ENCODE measurements around the gene JAG2.

Gene JAG2

GRCh38 chr14:105196265-105196960 lies 27.8 kb upstream of the JAG2 start:
- FAIRE-seq, result no peak
- TF ChIP-seq POLR2A (IDR thresholded peaks at IDR 0.05; ENCODE audit: low read depth, low read length), result no peak
- no peak for TF ChIP-seq POLR2AphosphoS5 (IDR thresholded peaks at IDR 0.05; ENCODE audit: low read depth, low read length)
- TF ChIP-seq POU2F2 (IDR thresholded peaks at IDR 0.05; ENCODE audit: low read depth, low read length), result no peak
- no peak for TF ChIP-seq TAF1 (IDR thresholded peaks at IDR 0.05; ENCODE audit: low read depth, low read length)
- no peak for TF ChIP-seq SPI1 (IDR thresholded peaks at IDR 0.05; ENCODE audit: low read depth, low read length)
- TF ChIP-seq PAX5 (IDR thresholded peaks at IDR 0.05; ENCODE audit: insufficient read depth, low read length, severe bottlenecking), result no peak

GRCh38 chr14:105195522-105196264 lies 27.1 kb upstream of the JAG2 start:
- peak; percentile 48 for FAIRE-seq
- no peak for TF ChIP-seq SPI1 (IDR thresholded peaks at IDR 0.05; ENCODE audit: low read depth, low read length)
- no peak for TF ChIP-seq PAX5 (IDR thresholded peaks at IDR 0.05; ENCODE audit: insufficient read depth, low read length, severe bottlenecking)
- no peak for TF ChIP-seq TAF1 (IDR thresholded peaks at IDR 0.05; ENCODE audit: low read depth, low read length)
- no peak for TF ChIP-seq POLR2AphosphoS5 (IDR thresholded peaks at IDR 0.05; ENCODE audit: low read depth, low read length)
- TF ChIP-seq POLR2A (IDR thresholded peaks at IDR 0.05; ENCODE audit: low read depth, low read length), result no peak
- TF ChIP-seq POU2F2 (IDR thresholded peaks at IDR 0.05; ENCODE audit: low read depth, low read length), result no peak

More at GRCh38 chr14:105196265-105196960, 27.8 kb upstream of the JAG2 start:
- DNase-seq (ENCODE audit: insufficient read length, low spot score), result no peak

DNA sequence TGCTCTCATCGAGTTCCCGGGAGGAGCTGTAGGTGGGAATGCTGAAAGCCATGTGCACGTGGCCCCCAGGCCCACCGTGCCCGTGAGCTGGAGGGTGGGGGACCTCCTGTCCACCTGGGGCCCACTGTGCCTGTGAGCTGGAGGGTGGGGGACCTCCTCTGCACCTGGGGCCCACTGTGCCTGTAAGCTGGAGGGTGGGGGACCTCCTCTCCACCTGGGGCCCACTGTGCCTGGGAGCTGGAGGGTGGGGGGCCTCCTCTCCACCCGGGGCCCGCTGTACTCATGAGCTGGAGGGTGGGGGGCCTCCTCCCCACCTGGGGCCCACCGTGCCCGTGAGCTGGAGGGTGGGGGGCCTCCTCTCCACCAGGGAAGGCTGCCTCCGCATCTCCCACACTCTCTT lies 26.5 kb upstream of the JAG2 start:
- FAIRE-seq, result no peak

More at GRCh38 chr14:105195522-105196264, 27.1 kb upstream of the JAG2 start:
- no peak for DNase-seq (ENCODE audit: insufficient read length, low spot score)

GRCh38 chr14:105193916-105194782 lies 25.6 kb upstream of the JAG2 start:
- no peak for FAIRE-seq
- no peak for DNase-seq (ENCODE audit: insufficient read length, low spot score)

More for the DNA sequence above, 26.5 kb upstream of the JAG2 start:
- DNase-seq (ENCODE audit: insufficient read length, low spot score), result no peak
- TF ChIP-seq POLR2AphosphoS5 (IDR thresholded peaks at IDR 0.05; ENCODE audit: low read depth, low read length), result no peak
- TF ChIP-seq POLR2A (IDR thresholded peaks at IDR 0.05; ENCODE audit: low read depth, low read length), result no peak
- no peak for TF ChIP-seq PAX5 (IDR thresholded peaks at IDR 0.05; ENCODE audit: insufficient read depth, low read length, severe bottlenecking)
- TF ChIP-seq TAF1 (IDR thresholded peaks at IDR 0.05; ENCODE audit: low read depth, low read length), result no peak

GRCh38 chr14:105192866-105193731 lies 24.5 kb upstream of the JAG2 start:
- DNase-seq (ENCODE audit: insufficient read length, low spot score), result no peak
- no peak for FAIRE-seq
- TF ChIP-seq POLR2A (IDR thresholded peaks at IDR 0.05; ENCODE audit: low read depth, low read length) (no peak), TAF1 (IDR thresholded peaks at IDR 0.05; ENCODE audit: low read depth, low read length) (no peak), POU2F2 (IDR thresholded peaks at IDR 0.05; ENCODE audit: low read depth, low read length) (no peak), PAX5 (IDR thresholded peaks at IDR 0.05; ENCODE audit: insufficient read depth, low read length, severe bottlenecking) (no peak), POLR2AphosphoS5 (IDR thresholded peaks at IDR 0.05; ENCODE audit: low read depth, low read length) (no peak), SPI1 (IDR thresholded peaks at IDR 0.05; ENCODE audit: low read depth, low read length) (no peak)

More at GRCh38 chr14:105193916-105194782, 25.6 kb upstream of the JAG2 start:
- TF ChIP-seq POLR2A (IDR thresholded peaks at IDR 0.05; ENCODE audit: low read depth, low read length) (no peak), TAF1 (IDR thresholded peaks at IDR 0.05; ENCODE audit: low read depth, low read length) (no peak), POU2F2 (IDR thresholded peaks at IDR 0.05; ENCODE audit: low read depth, low read length) (no peak), PAX5 (IDR thresholded peaks at IDR 0.05; ENCODE audit: insufficient read depth, low read length, severe bottlenecking) (no peak), SPI1 (IDR thresholded peaks at IDR 0.05; ENCODE audit: low read depth, low read length) (no peak), POLR2AphosphoS5 (IDR thresholded peaks at IDR 0.05; ENCODE audit: low read depth, low read length) (no peak)

- DNase-seq (ENCODE audit: insufficient read length, low spot score) (no peak), FAIRE-seq (no peak)
- TF ChIP-seq PAX5 (IDR thresholded peaks at IDR 0.05; ENCODE audit: insufficient read depth, low read length, severe bottlenecking) (no peak), POLR2A (IDR thresholded peaks at IDR 0.05; ENCODE audit: low read depth, low read length) (no peak), TAF1 (IDR thresholded peaks at IDR 0.05; ENCODE audit: low read depth, low read length) (no peak), SPI1 (IDR thresholded peaks at IDR 0.05; ENCODE audit: low read depth, low read length) (no peak), POU2F2 (IDR thresholded peaks at IDR 0.05; ENCODE audit: low read depth, low read length) (no peak), POLR2AphosphoS5 (IDR thresholded peaks at IDR 0.05; ENCODE audit: low read depth, low read length) (no peak)
Measured at GRCh38 chr14:105187935-105188524, 19.5 kb upstream of the JAG2 start.

DNA sequence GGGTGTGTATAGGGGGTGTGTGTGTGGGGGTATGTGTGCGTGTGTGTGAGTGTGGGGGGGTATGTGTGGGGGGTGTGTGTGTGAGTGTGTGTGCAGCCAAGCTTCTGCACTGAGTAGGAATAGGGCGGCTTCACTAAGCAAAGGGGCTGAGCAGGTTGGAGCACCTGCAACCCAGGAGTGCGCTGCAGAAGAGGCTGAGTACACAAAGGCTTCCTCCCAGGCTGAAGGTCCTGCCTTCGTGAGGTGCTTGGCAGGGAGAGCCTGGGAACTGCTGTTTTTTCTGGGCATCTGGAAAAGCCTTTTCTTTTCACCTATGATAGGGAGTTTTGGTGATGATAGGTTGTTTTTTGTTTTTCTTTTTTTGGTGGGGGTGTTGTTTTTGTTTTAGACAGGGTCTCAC lies 18.5 kb upstream of the JAG2 start:
- no peak for DNase-seq (ENCODE audit: insufficient read length, low spot score)
- no peak for FAIRE-seq
- TF ChIP-seq SPI1 (IDR thresholded peaks at IDR 0.05; ENCODE audit: low read depth, low read length) (no peak), POU2F2 (IDR thresholded peaks at IDR 0.05; ENCODE audit: low read depth, low read length) (no peak), POLR2A (IDR thresholded peaks at IDR 0.05; ENCODE audit: low read depth, low read length) (no peak), POLR2AphosphoS5 (IDR thresholded peaks at IDR 0.05; ENCODE audit: low read depth, low read length) (no peak), PAX5 (IDR thresholded peaks at IDR 0.05; ENCODE audit: insufficient read depth, low read length, severe bottlenecking) (no peak), TAF1 (IDR thresholded peaks at IDR 0.05; ENCODE audit: low read depth, low read length) (no peak)

- FAIRE-seq (no peak), DNase-seq (ENCODE audit: insufficient read length, low spot score) (no peak)
- TF ChIP-seq SPI1 (IDR thresholded peaks at IDR 0.05; ENCODE audit: low read depth, low read length), result no peak
- TF ChIP-seq POLR2A (IDR thresholded peaks at IDR 0.05; ENCODE audit: low read depth, low read length), result no peak
- TF ChIP-seq POU2F2 (IDR thresholded peaks at IDR 0.05; ENCODE audit: low read depth, low read length), result no peak
- no peak for TF ChIP-seq TAF1 (IDR thresholded peaks at IDR 0.05; ENCODE audit: low read depth, low read length)
- TF ChIP-seq POLR2AphosphoS5 (IDR thresholded peaks at IDR 0.05; ENCODE audit: low read depth, low read length), result no peak
- TF ChIP-seq PAX5 (IDR thresholded peaks at IDR 0.05; ENCODE audit: insufficient read depth, low read length, severe bottlenecking), result no peak
Measured at GRCh38 chr14:105185973-105186372, 17.4 kb upstream of the JAG2 start.

Data from GM12891 (cell line).